Glutamatergic neuron (in vitro differentiated cells): ENCODE results near the gene DNER. TPM values are rescaled to one million over a fixed set of nuclear protein-coding genes. Genes with fewer than 3 reads are reported as not detected.
"Not testable (repeated sequence)": the region's sequence is repeated elsewhere in the genome, so short reads cannot be mapped to it uniquely, and the experiment has no call there.

ENCODE experiments used
- DNase-seq: peaks from one replicate; pipeline ENCODE4 v3.0.0; 2022
- H3K27ac Mint-ChIP-seq: one replicate; pipeline ENCODE4 v1.8.0; 2020; ENCODE audit warnings: mild to moderate bottlenecking, mixed read lengths, inconsistent platforms; ENCODE audit not compliant: unreplicated experiment
- H3K27me3 Mint-ChIP-seq: one replicate; pipeline ENCODE4 v1.8.0; 2020; ENCODE audit warnings: mild to moderate bottlenecking, moderate library complexity, mixed read lengths, inconsistent platforms; ENCODE audit not compliant: unreplicated experiment
- H3K36me3 Mint-ChIP-seq: one replicate; pipeline ENCODE4 v1.8.0; 2020; ENCODE audit warnings: mild to moderate bottlenecking, mixed read lengths, inconsistent platforms; ENCODE audit not compliant: unreplicated experiment
- H3K4me1 Mint-ChIP-seq: one replicate; pipeline ENCODE4 v1.8.0; 2020; ENCODE audit warnings: mild to moderate bottlenecking, low read depth, mixed read lengths, inconsistent platforms; ENCODE audit not compliant: unreplicated experiment
- H3K4me3 Mint-ChIP-seq: one replicate; pipeline ENCODE4 v1.8.0; 2020; ENCODE audit warnings: mild to moderate bottlenecking, mixed read lengths, inconsistent platforms; ENCODE audit not compliant: unreplicated experiment
- H3K9me3 Mint-ChIP-seq: one replicate; pipeline ENCODE4 v1.8.0; 2020; ENCODE audit warnings: mild to moderate bottlenecking, moderate library complexity, mixed read lengths, inconsistent platforms; ENCODE audit not compliant: unreplicated experiment
- total RNA-seq: library from RNA; stranded (reverse); fragmentation: NEBNext Ultra II Directional; extraction: Animal tissue kit (Norgen Biotek cat#: 25700); gene quantifications from one replicate; pipeline ENCODE4 v1.2.1, GENCODE V29; 2021; ENCODE audit not compliant: unreplicated experiment
- TF ChIP-seq, protein P1 (sequence below): fragments of 200-600 bp; sonication (generic); IDR thresholded peaks from one replicate; pipeline ENCODE4 v1.5.0; 2021; ENCODE audit not compliant: partially characterized antibody, unreplicated experiment

Gene DNER
- total RNA-seq, 1 donor from 2014 or later: 36.0 TPM

DNA sequence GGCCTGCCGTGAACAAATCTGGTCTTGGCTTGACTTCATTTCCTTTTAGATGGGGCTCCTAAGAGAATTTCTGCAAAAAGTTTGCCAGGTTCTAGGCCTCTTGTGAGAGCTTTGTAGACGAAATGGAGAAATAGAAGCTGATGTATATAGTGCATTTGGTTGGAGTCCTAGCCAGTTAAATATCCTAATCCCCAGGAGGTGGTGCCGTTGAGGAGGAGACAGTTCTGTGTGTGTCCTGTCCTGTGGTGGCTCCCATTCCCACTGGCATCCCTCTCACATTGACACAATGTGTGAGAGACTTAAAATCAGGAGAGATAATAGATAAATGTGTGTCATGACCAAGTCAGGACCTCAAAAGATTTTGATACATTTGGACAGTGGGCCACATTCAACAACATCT is 34.6 kb upstream of the DNER start:
- Mint-ChIP-seq H3K27ac (no peak overlapping the region), H3K4me1 (peaks cover 3% of the 10 kb centered on the region), H3K27me3 (no peaks in the 10 kb centered on the region), H3K36me3 (peaks cover 5% of the 10 kb centered on the region), H3K4me3 (no peak overlapping the region), H3K9me3 (peaks cover 3% of the 10 kb centered on the region)
- DNase-seq: no peak
- TF ChIP-seq, protein P1, sequence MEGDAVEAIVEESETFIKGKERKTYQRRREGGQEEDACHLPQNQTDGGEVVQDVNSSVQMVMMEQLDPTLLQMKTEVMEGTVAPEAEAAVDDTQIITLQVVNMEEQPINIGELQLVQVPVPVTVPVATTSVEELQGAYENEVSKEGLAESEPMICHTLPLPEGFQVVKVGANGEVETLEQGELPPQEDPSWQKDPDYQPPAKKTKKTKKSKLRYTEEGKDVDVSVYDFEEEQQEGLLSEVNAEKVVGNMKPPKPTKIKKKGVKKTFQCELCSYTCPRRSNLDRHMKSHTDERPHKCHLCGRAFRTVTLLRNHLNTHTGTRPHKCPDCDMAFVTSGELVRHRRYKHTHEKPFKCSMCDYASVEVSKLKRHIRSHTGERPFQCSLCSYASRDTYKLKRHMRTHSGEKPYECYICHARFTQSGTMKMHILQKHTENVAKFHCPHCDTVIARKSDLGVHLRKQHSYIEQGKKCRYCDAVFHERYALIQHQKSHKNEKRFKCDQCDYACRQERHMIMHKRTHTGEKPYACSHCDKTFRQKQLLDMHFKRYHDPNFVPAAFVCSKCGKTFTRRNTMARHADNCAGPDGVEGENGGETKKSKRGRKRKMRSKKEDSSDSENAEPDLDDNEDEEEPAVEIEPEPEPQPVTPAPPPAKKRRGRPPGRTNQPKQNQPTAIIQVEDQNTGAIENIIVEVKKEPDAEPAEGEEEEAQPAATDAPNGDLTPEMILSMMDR: no peak

DNA sequence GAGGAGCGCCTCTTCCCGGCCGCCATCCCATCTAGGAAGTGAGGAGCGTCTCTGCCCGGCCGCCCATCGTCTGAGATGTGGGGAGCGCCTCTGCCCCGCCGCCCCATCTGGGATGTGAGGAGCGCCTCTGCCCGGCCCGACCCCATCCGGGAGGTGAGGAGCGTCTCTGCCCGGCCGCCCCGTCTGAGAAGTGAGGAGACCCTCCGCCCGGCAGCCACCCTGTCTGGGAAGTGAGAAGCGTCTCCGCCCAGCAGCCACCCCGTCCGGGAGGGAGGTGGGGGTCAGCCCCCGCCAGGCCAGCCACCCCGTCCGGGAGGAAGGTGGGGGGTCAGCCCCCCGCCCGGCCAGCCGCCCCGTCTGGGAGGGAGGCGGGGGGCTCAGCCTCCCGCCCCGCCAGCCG is 28.3 kb upstream of the DNER start:
- H3K36me3 Mint-ChIP-seq, H3K4me1 Mint-ChIP-seq, H3K27ac Mint-ChIP-seq, H3K27me3 Mint-ChIP-seq, H3K4me3 Mint-ChIP-seq, DNase-seq: not testable (repeated sequence)
- H3K9me3 Mint-ChIP-seq: peaks cover 12% of the 10 kb centered on the region

DNA sequence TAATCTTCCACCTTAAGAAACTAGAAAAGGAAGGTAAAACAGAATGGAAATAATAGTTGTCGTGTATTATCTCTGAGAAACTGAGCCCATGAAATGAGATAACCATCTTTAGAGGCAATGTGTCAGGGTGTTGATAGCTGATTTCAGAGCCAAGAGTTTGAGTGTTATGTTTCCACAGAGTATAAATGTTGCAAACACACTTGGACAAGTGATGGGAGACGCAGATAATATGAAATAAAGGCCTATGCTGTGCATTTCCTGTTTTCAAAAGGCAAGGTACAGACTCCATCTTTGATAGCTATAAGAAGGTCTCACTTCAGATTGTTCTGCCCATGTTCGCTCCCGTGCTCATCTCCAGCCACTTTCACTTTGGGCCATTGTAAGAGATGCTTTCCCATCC is 25.9 kb upstream of the DNER start:
- Mint-ChIP-seq H3K4me3 (no peak overlapping the region), H3K9me3 (peaks cover 17% of the 10 kb centered on the region), H3K27ac (no peak overlapping the region), H3K4me1 (no peaks in the 10 kb centered on the region), H3K36me3 (peaks cover 14% of the 10 kb centered on the region), H3K27me3 (peaks cover 6% of the 10 kb centered on the region)
- TF ChIP-seq, protein P1: no peak
- DNase-seq: no peak

DNA sequence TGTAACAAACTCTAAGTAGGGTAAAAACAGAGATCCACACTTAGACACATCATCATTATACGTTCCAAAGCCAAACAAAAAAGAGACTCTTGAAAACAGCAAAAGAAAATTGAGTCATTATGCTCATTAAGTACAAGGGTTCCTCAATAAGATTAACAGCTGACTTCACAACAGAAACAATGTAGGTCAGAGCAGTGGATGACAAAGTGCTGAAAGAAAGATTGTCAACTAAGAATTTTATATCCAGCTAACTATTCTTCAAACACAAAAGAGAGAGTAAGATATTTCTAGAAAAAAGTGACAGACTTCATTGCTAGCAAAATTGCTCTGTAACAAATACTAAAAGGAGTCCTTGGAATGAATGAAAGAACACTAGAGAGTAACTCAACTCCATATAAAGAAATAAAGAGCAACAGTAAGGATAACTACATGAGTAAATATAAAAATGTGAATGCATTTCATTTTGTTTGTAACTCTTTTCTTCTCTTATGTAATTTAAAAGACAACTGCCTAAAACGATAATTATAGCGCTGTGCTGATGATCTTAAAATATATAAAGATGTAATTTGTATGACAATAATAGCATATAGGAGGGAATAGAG is 23.8 kb upstream of the DNER start:
- Mint-ChIP-seq H3K4me3 (no peak overlapping the region), H3K27me3 (peaks cover 6% of the 10 kb centered on the region), H3K36me3 (peaks cover 14% of the 10 kb centered on the region), H3K4me1 (peaks cover 15% of the 10 kb centered on the region), H3K27ac (no peak overlapping the region), H3K9me3 (peaks cover 17% of the 10 kb centered on the region)
- TF ChIP-seq, protein P1: no peak
- DNase-seq: no peak

DNA sequence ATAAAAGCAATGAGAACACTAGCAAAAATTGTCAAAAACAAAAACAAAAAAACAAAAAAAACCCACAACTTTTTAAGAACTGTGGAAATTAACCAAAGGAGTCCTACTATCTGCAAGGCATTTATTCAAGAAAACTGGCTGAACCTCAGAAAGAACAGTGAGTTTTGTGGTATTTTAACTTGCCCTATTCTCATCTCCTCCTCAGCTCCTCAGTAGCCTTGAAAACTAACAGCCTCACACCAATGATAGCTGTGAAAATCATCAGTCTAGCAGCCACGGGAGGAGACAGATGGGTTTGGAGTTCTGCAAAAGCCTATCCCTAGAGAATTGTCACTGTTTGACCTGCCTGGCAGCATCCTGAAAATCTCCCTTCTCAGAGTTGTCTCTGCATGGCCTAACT is 20.1 kb upstream of the DNER start:
- Mint-ChIP-seq H3K4me1 (peaks cover 20% of the 10 kb centered on the region), H3K9me3 (peaks cover 9% of the 10 kb centered on the region), H3K27me3 (peaks cover 6% of the 10 kb centered on the region), H3K4me3 (peak overlapping the region; percentile 26), H3K36me3 (peaks cover 14% of the 10 kb centered on the region), H3K27ac (no peak overlapping the region)
- TF ChIP-seq, protein P1: no peak
- no peak for DNase-seq
